Neutrophil (primary cell): ENCODE data around the gene NEK2.

ENCODE experiments used
- H3K27ac ChIP-seq: fragments of 200-600 bp; sonication (generic); 2 replicates; pipeline ENCODE4 v1.5.1; 2016; ENCODE audit warnings: mild to moderate bottlenecking, moderate library complexity
- H3K27me3 ChIP-seq: fragments of 200-600 bp; sonication (generic); 2 replicates; pipeline ENCODE4 v1.6.0; 2016; ENCODE audit warnings: mild to moderate bottlenecking
- H3K36me3 ChIP-seq: fragments of 200-600 bp; sonication (generic); 2 replicates; pipeline ENCODE4 v1.5.1; 2017
- H3K4me1 ChIP-seq, 2 experiments: fragments of 200-600 bp in 1 of 2; sonication (generic) in 1 of 2; 1 replicate in 1 of 2; 2 replicates in 1 of 2; pipeline versions ENCODE4 v1.5.1 to v1.6.1; 2013 to 2016; ENCODE audit warnings: low read depth in 1 of 2, low read length in 1 of 2, mild to moderate bottlenecking in 1 of 2, moderate library complexity in 1 of 2; ENCODE audit not compliant: control insufficient read depth in 1 of 2, insufficient read depth in 1 of 2
- H3K4me3 ChIP-seq, 2 experiments: fragments of 200-600 bp in 1 of 2; sonication (generic) in 1 of 2; 1 replicate in 1 of 2; 2 replicates in 1 of 2; pipeline ENCODE4 v1.5.1; 2013 to 2016; ENCODE audit warnings: low read depth in 1 of 2, low read length in 1 of 2, mild to moderate bottlenecking in 1 of 2, moderate library complexity in 1 of 2
- H3K9me3 ChIP-seq: fragments of 200-600 bp; sonication (generic); 2 replicates; pipeline ENCODE4 v1.5.1; 2016
- CTCF ChIP-seq: fragments of 200-600 bp; sonication (generic); IDR thresholded peaks from 2 replicates; pipeline ENCODE4 v1.5.1; 2016; ENCODE audit warnings: antibody characterized with exemption

Gene NEK2

GRCh38 chr1:211653293-211653692, 22.1 kb downstream of the NEK2 start:
- Histone ChIP-seq H3K36me3 (no peaks in the 10 kb centered on the region), H3K9me3 (no peaks in the 10 kb centered on the region), H3K27me3 (no peaks in the 10 kb centered on the region), H3K27ac (no peak overlapping the region), H3K4me3 (no peak overlapping the region), H3K4me1 (peaks cover 0 to 4% of the 10 kb centered on the region in 2 experiments)
- no peak for TF ChIP-seq CTCF

- no peak for TF ChIP-seq CTCF
These were observed 23.1 kb downstream of the NEK2 start for GRCh38 chr1:211652371-211652770.

GRCh38 chr1:211650904-211651303, 24.5 kb downstream of the NEK2 start:
- H3K27me3 ChIP-seq: no peaks in the 10 kb centered on the region
- H3K36me3 ChIP-seq: no peaks in the 10 kb centered on the region
- no peak overlapping the region for H3K27ac ChIP-seq
- no peaks in the 10 kb centered on the region for H3K9me3 ChIP-seq
- no peak for TF ChIP-seq CTCF
- H3K4me1 ChIP-seq: peaks cover 0 to 4% of the 10 kb centered on the region in 2 experiments
- no peak overlapping the region for H3K4me3 ChIP-seq

More at GRCh38 chr1:211652371-211652770, 23.1 kb downstream of the NEK2 start:
- Histone ChIP-seq H3K27ac (no peak overlapping the region), H3K27me3 (no peaks in the 10 kb centered on the region), H3K36me3 (no peaks in the 10 kb centered on the region), H3K9me3 (no peaks in the 10 kb centered on the region), H3K4me1 (peaks cover 0 to 4% of the 10 kb centered on the region in 2 experiments), H3K4me3 (no peak overlapping the region)

GRCh38 chr1:211648980-211649934, 26.2 kb downstream of the NEK2 start:
- H3K4me3 ChIP-seq: no peak overlapping the region
- no peaks in the 10 kb centered on the region for H3K9me3 ChIP-seq
- no peak overlapping the region for H3K27ac ChIP-seq
- no peaks in the 10 kb centered on the region for H3K4me1 ChIP-seq
- TF ChIP-seq CTCF: no peak
- H3K27me3 ChIP-seq: no peaks in the 10 kb centered on the region
- H3K36me3 ChIP-seq: no peaks in the 10 kb centered on the region

DNA sequence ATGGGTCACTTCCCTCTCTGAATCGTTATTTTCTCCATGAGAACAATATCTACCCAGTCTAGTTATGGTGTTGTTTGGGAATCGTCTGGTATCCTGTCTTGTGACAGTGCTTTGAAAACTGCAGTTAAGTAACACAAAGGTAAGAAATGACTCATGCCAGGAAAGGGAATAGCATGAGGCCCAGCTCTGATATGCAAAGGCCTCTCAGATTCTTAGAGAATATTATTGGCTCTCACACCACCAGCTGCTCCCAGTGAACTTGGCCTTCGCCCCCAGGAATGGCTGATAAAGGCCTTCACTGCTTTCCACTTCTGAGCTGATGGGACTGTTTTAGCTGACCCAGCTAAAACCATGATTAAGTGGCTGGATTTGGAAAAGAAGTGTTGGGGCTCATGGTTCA, 27.1 kb downstream of the NEK2 start:
- no peak for TF ChIP-seq CTCF
- Histone ChIP-seq H3K36me3 (no peaks in the 10 kb centered on the region), H3K4me3 (no peak overlapping the region), H3K4me1 (no peaks in the 10 kb centered on the region), H3K27me3 (peaks cover 9% of the 10 kb centered on the region), H3K27ac (no peak overlapping the region), H3K9me3 (no peaks in the 10 kb centered on the region)
